Astrocyte of the cerebellum (primary cell): ENCODE measurements around the gene PTPRK.
"Not testable (repeated sequence)": the region's sequence is repeated elsewhere in the genome, so short reads cannot be mapped to it uniquely, and the experiment has no call there.

Source experiments
- DNase-seq: peaks from one replicate; pipeline ENCODE4 v3.0.0-alpha.2; 2011; ENCODE audit warnings: low read depth
- H3K4me3 ChIP-seq: 2 replicates; pipeline ENCODE4 v1.5.1; 2011; ENCODE audit warnings: mild to moderate bottlenecking, low read depth, low read length, moderate library complexity
- in situ Hi-C: cut with HindIII; loops from 2 replicates; pipeline ENCODE4 v1.10.0; 2017; ENCODE audit warnings: low sequenced_read_pairs
- TF ChIP-seq, protein P1 (sequence below): IDR thresholded peaks from 2 replicates; pipeline ENCODE4 v1.5.1; 2012; ENCODE audit warnings: low read length, low read depth, moderate library complexity, mild to moderate bottlenecking; ENCODE audit errors: missing control alignments

Gene PTPRK

DNA sequence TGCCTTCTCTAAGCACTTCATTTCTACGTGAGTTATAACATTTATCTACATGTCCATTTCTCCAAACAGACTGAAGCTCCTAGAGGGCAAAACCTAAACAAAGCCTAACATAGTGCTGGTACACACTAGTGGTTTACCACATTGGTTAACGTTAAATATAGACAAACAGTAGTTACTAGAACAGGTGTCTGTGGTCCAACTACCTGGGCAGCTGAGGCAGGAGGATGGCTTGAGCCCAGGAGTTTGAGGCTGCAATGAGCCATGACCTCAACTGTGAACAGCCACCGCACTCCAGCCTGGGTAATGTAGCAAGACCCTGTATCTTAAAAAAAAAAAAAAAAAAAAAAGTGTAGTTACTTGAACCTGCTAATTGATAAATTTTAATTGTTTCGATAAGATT is 26.5 kb downstream of the PTPRK start:
- H3K4me3 ChIP-seq: no peak overlapping the region
- TF ChIP-seq, protein P1, sequence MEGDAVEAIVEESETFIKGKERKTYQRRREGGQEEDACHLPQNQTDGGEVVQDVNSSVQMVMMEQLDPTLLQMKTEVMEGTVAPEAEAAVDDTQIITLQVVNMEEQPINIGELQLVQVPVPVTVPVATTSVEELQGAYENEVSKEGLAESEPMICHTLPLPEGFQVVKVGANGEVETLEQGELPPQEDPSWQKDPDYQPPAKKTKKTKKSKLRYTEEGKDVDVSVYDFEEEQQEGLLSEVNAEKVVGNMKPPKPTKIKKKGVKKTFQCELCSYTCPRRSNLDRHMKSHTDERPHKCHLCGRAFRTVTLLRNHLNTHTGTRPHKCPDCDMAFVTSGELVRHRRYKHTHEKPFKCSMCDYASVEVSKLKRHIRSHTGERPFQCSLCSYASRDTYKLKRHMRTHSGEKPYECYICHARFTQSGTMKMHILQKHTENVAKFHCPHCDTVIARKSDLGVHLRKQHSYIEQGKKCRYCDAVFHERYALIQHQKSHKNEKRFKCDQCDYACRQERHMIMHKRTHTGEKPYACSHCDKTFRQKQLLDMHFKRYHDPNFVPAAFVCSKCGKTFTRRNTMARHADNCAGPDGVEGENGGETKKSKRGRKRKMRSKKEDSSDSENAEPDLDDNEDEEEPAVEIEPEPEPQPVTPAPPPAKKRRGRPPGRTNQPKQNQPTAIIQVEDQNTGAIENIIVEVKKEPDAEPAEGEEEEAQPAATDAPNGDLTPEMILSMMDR: no peak
- in situ Hi-C loops: no loop called here
- DNase-seq: no peak

DNA sequence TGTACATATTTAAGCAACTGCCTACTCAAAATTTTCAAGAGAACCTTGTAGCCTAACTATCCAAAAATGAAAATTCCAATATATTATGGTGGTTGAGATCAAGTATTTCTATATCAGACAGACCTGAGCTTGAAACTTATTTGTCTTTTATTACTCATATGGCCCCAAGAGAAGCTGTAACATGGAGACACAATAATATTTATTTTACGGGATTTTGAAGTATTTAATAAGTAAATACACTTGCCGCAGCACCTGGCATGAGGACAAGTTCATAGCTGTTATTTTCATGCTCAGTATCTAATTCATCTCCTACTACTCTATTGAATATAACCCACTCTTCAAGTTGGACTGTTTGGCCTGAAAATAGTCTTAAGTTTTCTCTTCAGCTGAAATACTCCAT is 28.0 kb downstream of the PTPRK start:
- TF ChIP-seq, protein P1: no peak
- no peak overlapping the region for H3K4me3 ChIP-seq
- in situ Hi-C loops: no loop called here
- DNase-seq: peak; percentile 40

DNA sequence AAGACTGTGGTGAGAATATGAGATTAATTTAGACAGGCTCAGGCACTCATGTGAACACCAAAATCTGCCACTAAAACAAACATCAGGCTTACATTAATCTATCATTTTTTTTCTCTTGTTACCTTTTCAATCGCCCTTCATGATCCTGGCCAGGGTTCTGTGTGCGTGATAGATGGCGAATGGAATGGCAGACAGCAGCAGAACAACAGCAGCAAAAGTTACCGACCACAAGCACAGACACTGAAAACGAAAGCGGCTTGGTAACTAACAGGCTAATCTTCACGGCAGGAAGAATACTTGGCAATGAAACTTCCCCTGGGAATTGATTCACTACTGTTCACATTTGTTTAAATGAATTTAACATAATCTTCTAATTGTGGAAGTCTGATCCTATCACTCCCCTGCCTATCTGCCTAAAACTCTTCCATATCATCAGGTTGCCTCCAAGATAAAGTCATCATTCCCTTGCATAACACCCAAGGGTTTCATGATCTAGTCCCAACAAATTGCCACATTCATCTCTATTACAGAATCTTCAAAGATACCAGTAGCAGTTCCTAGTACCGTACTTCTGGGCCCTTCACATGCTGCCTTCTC is 28.7 kb downstream of the PTPRK start:
- DNase-seq: peak; percentile 91
- peak overlapping the region; percentile 41 for H3K4me3 ChIP-seq
- in situ Hi-C loops: no loop called here
- TF ChIP-seq, protein P1: no peak

GRCh38 chr6:128491100-128491581 is 29.3 kb downstream of the PTPRK start:
- DNase-seq: peak; percentile 68
- in situ Hi-C loops: no loop called here
- H3K4me3 ChIP-seq: peak overlapping the region; percentile 41
- TF ChIP-seq, protein P1: no peak

DNA sequence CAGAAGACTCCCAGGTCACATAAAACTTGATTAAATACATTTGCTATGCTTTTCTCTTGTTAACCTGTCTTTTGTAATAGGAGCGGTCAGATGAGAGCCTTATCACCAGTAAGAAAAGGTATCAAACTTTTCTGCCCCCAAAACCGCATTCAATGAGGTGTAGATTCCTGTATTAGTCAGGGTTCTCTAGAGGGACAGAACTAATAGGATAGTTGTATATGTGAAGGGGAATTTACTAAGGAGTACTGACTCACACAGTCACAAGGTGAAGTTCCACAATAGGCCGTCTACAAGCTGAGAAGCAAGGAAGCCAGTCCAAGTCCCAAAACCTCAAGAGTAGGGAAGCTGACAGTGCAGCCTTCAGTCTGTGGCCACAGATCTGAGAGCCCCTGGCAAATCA is 32.7 kb downstream of the PTPRK start:
- in situ Hi-C loops: no loop called here
- H3K4me3 ChIP-seq: no peak overlapping the region
- DNase-seq: peak; percentile 74
- TF ChIP-seq, protein P1: no peak

GRCh38 chr6:128487055-128487454 is 33.3 kb downstream of the PTPRK start:
- TF ChIP-seq, protein P1: peak; percentile 41
- in situ Hi-C loops: no loop called here
- DNase-seq: no peak

GRCh38 chr6:128486580-128486979 is 33.8 kb downstream of the PTPRK start:
- DNase-seq, in situ Hi-C loops, H3K4me3 ChIP-seq: not testable (repeated sequence)

More at GRCh38 chr6:128487055-128487454, 33.3 kb downstream of the PTPRK start:
- H3K4me3 ChIP-seq: no peak overlapping the region
